A673 (cell line): ENCODE results near the gene PPAN. TPM values are rescaled to one million over a fixed set of nuclear protein-coding genes. Genes with fewer than 3 reads are reported as not detected.

Experiments
- BruUV-seq: library from RNA; stranded (reverse); fragments of 400-500 nt; replicated peaks from 2 replicates; lab custom pipeline; 2021; lab: Mats Ljungman, UMichigan
- CTCF ChIA-PET: fragments of 300-600 bp; sonication (Branson Sonifier 250); formaldehyde crosslinking; loops from one replicate; lab custom pipeline; 2022; ENCODE audit warnings: antibody characterized with exemption; lab: Charles Lee
- POLR2A ChIA-PET: fragments of 300-600 bp; sonication (Branson Sonifier 250); formaldehyde crosslinking; loops from one replicate; lab custom pipeline; 2022; ENCODE audit warnings: antibody characterized with exemption; ENCODE audit not compliant: low non-redundant PET; lab: Charles Lee
- DNase-seq: peaks from one replicate; pipeline ENCODE4 v3.0.0-alpha.2; 2015; ENCODE audit warnings: low spot score
- H3K27ac ChIP-seq: fragments of 200-600 bp; sonication (generic); 2 replicates; pipeline ENCODE4 v1.5.1; 2016; ENCODE audit warnings: mixed run types, low read depth, mild to moderate bottlenecking, mixed read lengths, antibody characterized with exemption, low read length; ENCODE audit not compliant: poor library complexity, severe bottlenecking
- H3K27me3 ChIP-seq: fragments of 200-600 bp; sonication (generic); replicated peaks from 2 replicates; pipeline ENCODE4 v1.6.1; 2017; ENCODE audit warnings: mixed run types, low read depth, mild to moderate bottlenecking, mixed read lengths, antibody characterized with exemption, low read length; ENCODE audit not compliant: insufficient read depth, poor library complexity
- H3K36me3 ChIP-seq: fragments of 200-600 bp; sonication (generic); 2 replicates; pipeline ENCODE4 v1.6.1; 2016; ENCODE audit warnings: mixed run types, mild to moderate bottlenecking, mixed read lengths, antibody characterized with exemption, low read length; ENCODE audit not compliant: insufficient read depth, poor library complexity, severe bottlenecking
- H3K4me1 ChIP-seq: fragments of 200-600 bp; sonication (generic); 2 replicates; pipeline ENCODE4 v1.6.1; 2017; ENCODE audit warnings: mixed run types, mild to moderate bottlenecking, mixed read lengths, antibody characterized with exemption, low read length; ENCODE audit not compliant: insufficient read depth, poor library complexity, severe bottlenecking
- H3K4me3 ChIP-seq: fragments of 200-600 bp; sonication (generic); 2 replicates; pipeline ENCODE4 v1.5.1; 2016; ENCODE audit warnings: low read depth, mixed run types, mild to moderate bottlenecking, mixed read lengths, low read length; ENCODE audit not compliant: poor library complexity, severe bottlenecking
- H3K9me3 ChIP-seq: fragments of 200-600 bp; sonication (generic); 2 replicates; pipeline ENCODE4 v1.6.1; 2016; ENCODE audit warnings: mixed run types, low read depth, mild to moderate bottlenecking, mixed read lengths, antibody characterized with exemption, low read length; ENCODE audit not compliant: poor library complexity, severe bottlenecking
- EZH2 ChIP-seq: fragments of 200-600 bp; sonication (generic); IDR thresholded peaks from 2 replicates; pipeline ENCODE4 v1.6.1; 2017; ENCODE audit warnings: borderline replicate concordance, low read depth, mild to moderate bottlenecking, mixed read lengths, antibody characterized with exemption, low read length; ENCODE audit not compliant: poor library complexity, severe bottlenecking
- intact Hi-C: fragments of 100-400 bp; cut with micrococcal nuclease; formaldehyde crosslinking; loops from one replicate; pipeline ENCODE4 v1.10.0; 2022; ENCODE audit not compliant: unreplicated experiment
- total RNA-seq: library from RNA; stranded (reverse); gene quantifications from 2 replicates; pipeline ENCODE4 v1.2.3, GENCODE V29; 2021
- TF ChIP-seq, protein P1 (sequence below): fragments of 300-800, 200-600 bp; sonication (generic); conservative IDR thresholded peaks from 2 replicates; pipeline ENCODE4 v1.5.1; 2017; ENCODE audit warnings: low read depth, mild to moderate bottlenecking, antibody characterized with exemption, low read length, moderate library complexity, mixed read lengths

Gene PPAN
- total RNA-seq, 1 experiment from 2014 or later: 132 TPM

DNA sequence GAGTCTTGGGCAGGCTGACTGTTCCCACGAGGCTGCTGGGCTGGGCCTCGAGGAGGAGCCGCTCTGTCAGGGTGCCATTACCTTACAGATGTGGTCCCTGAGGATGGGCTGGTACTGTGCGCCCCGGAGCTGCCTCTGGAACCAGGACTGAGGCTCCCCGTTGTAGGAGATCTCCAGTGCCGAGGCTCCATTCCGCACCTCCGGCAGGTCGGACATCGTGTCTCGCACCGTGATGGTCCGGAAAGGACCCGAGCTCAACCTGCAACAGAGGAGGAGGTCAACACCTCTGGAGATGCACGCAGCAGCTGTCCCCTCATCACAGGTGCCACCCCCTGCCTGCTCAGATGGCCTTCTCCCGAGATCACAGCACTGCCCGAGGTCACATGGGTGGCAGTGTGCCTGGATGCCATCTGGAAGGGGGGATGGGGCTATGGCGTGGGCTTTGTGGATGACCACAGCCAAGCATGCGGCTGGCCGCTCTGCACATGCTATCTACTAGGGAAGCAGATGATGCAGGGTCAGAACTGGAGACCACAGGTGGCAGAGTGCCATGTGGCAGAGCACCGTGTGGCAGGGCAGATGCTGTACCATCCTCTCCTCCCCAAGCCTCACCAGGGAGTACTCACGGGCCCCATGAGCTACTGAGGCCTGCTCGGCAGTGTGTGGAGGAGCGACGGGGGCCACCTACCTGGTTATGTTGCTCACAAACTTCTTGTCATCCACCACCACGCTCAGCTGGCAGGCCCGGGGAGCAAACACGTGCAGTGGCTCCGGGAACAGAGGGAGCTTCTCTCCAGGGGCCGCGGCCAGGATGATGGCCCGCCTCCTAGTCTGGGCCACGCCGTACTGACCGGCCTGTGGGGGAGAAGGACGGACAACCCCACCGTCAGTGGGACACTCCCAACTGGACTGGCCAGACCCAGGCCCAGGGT, 31.9 kb downstream of the PPAN start:
- no TSS peak for BruUV-seq
- intact Hi-C loops: no loop called here
- ChIA-PET CTCF (no interaction called here), POLR2A (no interaction called here)
- peaks cover 97% of the 10 kb centered on the region for H3K36me3 ChIP-seq
- no peaks in the 10 kb centered on the region for H3K9me3 ChIP-seq
- H3K27ac ChIP-seq: no peak overlapping the region
- TF ChIP-seq, protein P1, sequence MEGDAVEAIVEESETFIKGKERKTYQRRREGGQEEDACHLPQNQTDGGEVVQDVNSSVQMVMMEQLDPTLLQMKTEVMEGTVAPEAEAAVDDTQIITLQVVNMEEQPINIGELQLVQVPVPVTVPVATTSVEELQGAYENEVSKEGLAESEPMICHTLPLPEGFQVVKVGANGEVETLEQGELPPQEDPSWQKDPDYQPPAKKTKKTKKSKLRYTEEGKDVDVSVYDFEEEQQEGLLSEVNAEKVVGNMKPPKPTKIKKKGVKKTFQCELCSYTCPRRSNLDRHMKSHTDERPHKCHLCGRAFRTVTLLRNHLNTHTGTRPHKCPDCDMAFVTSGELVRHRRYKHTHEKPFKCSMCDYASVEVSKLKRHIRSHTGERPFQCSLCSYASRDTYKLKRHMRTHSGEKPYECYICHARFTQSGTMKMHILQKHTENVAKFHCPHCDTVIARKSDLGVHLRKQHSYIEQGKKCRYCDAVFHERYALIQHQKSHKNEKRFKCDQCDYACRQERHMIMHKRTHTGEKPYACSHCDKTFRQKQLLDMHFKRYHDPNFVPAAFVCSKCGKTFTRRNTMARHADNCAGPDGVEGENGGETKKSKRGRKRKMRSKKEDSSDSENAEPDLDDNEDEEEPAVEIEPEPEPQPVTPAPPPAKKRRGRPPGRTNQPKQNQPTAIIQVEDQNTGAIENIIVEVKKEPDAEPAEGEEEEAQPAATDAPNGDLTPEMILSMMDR: no peak
- no peak for TF ChIP-seq EZH2
- DNase-seq: no peak
- H3K4me1 ChIP-seq: no peaks in the 10 kb centered on the region
- no peak overlapping the region for H3K4me3 ChIP-seq
- H3K27me3 ChIP-seq: no peaks in the 10 kb centered on the region

DNA sequence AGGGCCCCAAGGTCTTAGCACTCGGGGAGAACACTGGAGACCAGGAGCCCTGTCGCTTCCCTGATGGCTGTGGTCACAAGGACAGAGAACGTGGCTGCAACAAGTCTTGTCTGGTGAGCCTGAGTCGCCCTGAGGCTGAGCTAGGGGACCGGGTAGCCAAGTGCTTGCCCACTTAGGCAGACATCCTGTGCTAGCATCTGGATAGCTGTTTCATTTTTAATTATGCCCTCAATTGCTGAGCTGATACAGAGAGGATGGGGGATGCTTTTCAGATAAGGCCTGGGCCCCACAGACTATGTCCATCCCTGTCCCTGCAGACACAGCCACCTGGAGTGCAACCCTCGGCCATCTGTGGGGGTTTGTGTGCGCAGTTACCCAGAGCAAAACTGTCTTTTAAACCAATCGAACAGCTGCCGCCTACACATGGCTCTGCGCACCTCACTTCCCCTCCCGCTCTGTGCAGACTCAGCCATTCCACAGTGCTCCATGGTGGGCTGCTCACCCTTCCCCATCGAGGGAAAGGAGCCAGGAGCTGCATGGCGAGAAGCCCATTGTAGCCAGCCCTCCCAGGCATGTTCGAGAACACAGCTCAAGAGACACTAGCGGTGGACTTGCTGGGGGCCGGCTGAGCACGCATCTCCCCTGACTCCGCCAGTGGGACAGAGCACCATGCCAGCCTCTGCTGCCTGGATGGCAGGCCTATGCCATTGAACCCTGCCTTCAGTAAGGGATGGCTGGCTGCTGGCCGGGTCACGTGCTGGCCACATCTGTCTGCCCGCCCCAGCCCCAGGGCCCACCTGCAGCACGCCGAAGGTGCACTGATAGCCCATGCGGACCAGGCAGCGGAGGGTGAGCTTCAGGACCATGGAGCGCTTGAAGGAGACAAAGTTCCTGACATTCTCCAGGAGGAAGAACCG, 33.0 kb downstream of the PPAN start:
- BruUV-seq: no TSS peak
- Histone ChIP-seq H3K9me3 (no peaks in the 10 kb centered on the region), H3K27ac (no peak overlapping the region), H3K4me1 (no peaks in the 10 kb centered on the region), H3K36me3 (peaks cover 97% of the 10 kb centered on the region), H3K27me3 (no peaks in the 10 kb centered on the region), H3K4me3 (no peak overlapping the region)
- DNase-seq: no peak
- POLR2A ChIA-PET: no interaction called here
- TF ChIP-seq, protein P1: no peak
- no peak for TF ChIP-seq EZH2
- CTCF ChIA-PET: interaction anchor here (0.6 kb wide), 1 partner anchor 139 kb away, joined by 4 read pairs; no protein-coding TSS in a partner anchor
- intact Hi-C loops: no loop called here

DNA sequence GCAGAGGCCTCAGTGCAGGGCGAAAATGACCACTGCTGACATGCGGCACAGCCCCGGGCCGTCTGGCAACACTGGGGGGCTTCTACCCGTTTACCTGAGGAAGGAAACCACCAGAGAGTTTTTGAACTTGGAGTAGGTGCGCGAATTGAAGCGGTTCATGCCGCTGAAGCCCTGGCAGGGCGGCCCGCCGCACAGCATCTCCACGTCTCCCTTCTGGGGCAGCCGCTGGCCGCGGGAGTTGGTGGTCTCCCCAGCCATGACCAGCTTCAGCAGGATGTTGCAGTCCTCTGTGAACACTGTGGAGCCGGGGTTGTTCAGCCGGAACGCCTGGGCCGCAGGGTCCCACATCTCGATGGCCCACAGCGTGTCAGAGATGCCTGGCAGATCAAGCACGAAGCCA, 33.8 kb downstream of the PPAN start:
- Histone ChIP-seq H3K27me3 (no peaks in the 10 kb centered on the region), H3K27ac (no peak overlapping the region), H3K4me3 (no peak overlapping the region), H3K9me3 (no peaks in the 10 kb centered on the region), H3K4me1 (no peaks in the 10 kb centered on the region), H3K36me3 (peaks cover 97% of the 10 kb centered on the region)
- no peak for DNase-seq
- TF ChIP-seq, protein P1: no peak
- TF ChIP-seq EZH2: no peak
- CTCF ChIA-PET: interaction anchor here (0.6 kb wide), 1 partner anchor 140 kb away, joined by 4 read pairs; no protein-coding TSS in a partner anchor
- intact Hi-C loops: no loop called here
- no TSS peak for BruUV-seq
- POLR2A ChIA-PET: no interaction called here
